ENCODE data around the gene TTC32.
"Not testable (repeated sequence)": the region's sequence is repeated elsewhere in the genome, so short reads cannot be mapped to it uniquely, and the experiment has no call there.

GRCh38 chr2:19927816-19928215 is 26.0 kb upstream of the TTC32 start:
- TF ChIP-seq CTCF, POLR2AphosphoS5, POLR2A (IDR thresholded peaks at IDR 0.05): not testable (repeated sequence)

Measured in prostate gland (tissue), 2 donors.